ENCODE measurements around the gene ARL5B.

DNA sequence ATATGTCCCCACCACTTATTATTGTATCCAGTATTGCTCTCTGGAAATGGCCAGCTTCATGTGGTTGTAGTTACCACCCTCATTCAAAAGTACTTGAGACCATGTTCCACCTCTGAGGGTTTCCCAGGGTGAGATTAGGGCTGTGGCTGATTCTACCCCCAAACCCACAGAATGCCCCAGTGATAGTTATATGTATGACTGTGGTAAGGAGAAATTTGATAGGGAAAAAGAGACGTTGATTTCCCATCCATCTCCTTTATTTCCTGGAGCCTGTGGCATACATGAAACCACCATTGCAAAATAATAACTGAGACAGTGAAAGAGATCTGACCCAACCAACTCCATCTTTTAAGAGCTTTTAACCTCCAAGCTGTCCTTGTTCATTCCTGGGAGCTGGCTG is 25.2 kb downstream of the ARL5B start:
- TF ChIP-seq, protein P1, sequence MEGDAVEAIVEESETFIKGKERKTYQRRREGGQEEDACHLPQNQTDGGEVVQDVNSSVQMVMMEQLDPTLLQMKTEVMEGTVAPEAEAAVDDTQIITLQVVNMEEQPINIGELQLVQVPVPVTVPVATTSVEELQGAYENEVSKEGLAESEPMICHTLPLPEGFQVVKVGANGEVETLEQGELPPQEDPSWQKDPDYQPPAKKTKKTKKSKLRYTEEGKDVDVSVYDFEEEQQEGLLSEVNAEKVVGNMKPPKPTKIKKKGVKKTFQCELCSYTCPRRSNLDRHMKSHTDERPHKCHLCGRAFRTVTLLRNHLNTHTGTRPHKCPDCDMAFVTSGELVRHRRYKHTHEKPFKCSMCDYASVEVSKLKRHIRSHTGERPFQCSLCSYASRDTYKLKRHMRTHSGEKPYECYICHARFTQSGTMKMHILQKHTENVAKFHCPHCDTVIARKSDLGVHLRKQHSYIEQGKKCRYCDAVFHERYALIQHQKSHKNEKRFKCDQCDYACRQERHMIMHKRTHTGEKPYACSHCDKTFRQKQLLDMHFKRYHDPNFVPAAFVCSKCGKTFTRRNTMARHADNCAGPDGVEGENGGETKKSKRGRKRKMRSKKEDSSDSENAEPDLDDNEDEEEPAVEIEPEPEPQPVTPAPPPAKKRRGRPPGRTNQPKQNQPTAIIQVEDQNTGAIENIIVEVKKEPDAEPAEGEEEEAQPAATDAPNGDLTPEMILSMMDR (IDR thresholded peaks at IDR 0.05) = no peak
- TF ChIP-seq CBX8 (IDR thresholded peaks at IDR 0.05) (no peak), POLR2A (IDR thresholded peaks at IDR 0.05; ENCODE audit: low read length) (no peak), KDM1A (IDR thresholded peaks at IDR 0.05; ENCODE audit: low read depth) (no peak), EP300 (IDR thresholded peaks at IDR 0.05) (no peak), GATA3 (IDR thresholded peaks at IDR 0.05; ENCODE audit: borderline replicate concordance) (no peak), HOXA7 (CRISPR knock-in tag; IDR thresholded peaks at IDR 0.05) (no peak), HOXB13 (CRISPR knock-in tag; IDR thresholded peaks at IDR 0.05; ENCODE audit: low read depth) (no peak)
- TF ChIP-seq, protein P2, sequence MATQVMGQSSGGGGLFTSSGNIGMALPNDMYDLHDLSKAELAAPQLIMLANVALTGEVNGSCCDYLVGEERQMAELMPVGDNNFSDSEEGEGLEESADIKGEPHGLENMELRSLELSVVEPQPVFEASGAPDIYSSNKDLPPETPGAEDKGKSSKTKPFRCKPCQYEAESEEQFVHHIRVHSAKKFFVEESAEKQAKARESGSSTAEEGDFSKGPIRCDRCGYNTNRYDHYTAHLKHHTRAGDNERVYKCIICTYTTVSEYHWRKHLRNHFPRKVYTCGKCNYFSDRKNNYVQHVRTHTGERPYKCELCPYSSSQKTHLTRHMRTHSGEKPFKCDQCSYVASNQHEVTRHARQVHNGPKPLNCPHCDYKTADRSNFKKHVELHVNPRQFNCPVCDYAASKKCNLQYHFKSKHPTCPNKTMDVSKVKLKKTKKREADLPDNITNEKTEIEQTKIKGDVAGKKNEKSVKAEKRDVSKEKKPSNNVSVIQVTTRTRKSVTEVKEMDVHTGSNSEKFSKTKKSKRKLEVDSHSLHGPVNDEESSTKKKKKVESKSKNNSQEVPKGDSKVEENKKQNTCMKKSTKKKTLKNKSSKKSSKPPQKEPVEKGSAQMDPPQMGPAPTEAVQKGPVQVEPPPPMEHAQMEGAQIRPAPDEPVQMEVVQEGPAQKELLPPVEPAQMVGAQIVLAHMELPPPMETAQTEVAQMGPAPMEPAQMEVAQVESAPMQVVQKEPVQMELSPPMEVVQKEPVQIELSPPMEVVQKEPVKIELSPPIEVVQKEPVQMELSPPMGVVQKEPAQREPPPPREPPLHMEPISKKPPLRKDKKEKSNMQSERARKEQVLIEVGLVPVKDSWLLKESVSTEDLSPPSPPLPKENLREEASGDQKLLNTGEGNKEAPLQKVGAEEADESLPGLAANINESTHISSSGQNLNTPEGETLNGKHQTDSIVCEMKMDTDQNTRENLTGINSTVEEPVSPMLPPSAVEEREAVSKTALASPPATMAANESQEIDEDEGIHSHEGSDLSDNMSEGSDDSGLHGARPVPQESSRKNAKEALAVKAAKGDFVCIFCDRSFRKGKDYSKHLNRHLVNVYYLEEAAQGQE (IDR thresholded peaks at IDR 0.05) = no peak
- TF ChIP-seq, protein P3, sequence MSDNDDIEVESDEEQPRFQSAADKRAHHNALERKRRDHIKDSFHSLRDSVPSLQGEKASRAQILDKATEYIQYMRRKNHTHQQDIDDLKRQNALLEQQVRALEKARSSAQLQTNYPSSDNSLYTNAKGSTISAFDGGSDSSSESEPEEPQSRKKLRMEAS (IDR thresholded peaks at IDR 0.05) = no peak
- TF ChIP-seq, protein P4, sequence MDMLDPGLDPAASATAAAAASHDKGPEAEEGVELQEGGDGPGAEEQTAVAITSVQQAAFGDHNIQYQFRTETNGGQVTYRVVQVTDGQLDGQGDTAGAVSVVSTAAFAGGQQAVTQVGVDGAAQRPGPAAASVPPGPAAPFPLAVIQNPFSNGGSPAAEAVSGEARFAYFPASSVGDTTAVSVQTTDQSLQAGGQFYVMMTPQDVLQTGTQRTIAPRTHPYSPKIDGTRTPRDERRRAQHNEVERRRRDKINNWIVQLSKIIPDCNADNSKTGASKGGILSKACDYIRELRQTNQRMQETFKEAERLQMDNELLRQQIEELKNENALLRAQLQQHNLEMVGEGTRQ (IDR thresholded peaks at IDR 0.05) = no peak
- TF ChIP-seq, protein P5, sequence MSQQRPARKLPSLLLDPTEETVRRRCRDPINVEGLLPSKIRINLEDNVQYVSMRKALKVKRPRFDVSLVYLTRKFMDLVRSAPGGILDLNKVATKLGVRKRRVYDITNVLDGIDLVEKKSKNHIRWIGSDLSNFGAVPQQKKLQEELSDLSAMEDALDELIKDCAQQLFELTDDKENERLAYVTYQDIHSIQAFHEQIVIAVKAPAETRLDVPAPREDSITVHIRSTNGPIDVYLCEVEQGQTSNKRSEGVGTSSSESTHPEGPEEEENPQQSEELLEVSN (IDR thresholded peaks at IDR 0.05; ENCODE audit: borderline replicate concordance, low read depth) = no peak

Data from A549 (cell line).